NCI-H524 treated with DMSO at 0.1 percent for 48 hours (cell line): ENCODE measurements around the gene DERA.
"Not testable (repeated sequence)": the region's sequence is repeated elsewhere in the genome, so short reads cannot be mapped to it uniquely, and the experiment has no call there.

Experiments
- DNase-seq: peaks from one replicate; lab custom pipeline; 2025; lab: John Stamatoyannopoulos, UW

DERA gene

DNA sequence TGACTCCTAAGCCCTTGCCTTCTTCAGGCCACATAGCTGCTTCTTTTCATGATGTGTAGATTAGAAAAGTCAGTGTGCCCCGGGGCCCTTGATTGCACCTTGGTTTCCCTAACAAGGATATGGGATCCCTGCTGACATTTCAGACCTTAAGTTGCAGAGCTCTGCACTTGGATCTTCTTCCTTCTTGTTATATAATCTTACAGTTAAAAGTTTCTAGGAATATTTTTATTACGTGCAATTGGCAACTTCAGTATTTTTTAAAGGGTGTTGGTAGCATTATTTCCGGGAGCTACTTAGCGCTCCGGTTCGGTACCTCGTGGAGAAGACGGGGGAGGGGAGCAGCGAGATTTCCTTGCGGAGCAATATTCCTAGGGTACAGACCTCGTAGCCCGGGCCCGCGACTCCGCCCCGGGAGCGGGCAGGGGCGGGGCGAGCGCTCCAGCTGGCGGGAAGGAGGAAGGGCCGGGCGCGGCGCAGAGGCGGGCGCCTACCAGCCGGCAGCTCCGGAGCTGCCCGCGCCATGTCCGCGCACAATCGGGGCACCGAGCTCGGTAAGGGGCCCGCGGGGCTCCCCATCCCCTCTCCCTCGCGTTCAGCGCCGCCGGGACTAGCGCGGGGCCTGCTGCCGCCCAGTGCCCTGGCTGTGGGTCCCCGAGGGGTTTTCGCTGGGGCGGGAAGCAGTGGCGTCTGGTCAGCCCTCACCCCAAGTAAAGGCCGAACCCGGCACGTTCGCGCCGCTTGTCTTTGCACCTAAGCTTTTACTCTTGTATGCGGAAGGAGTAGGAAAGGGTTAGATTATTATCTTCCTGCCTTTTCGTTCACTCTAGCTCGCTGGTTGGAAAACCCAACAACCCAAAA is at the start of gene DERA:
Gene DERA (plus strand): TSS at position 469 of the 858 bp plus-strand sequence. CDS start 52 bp downstream, at position 521.
- DNase-seq, result no peak

DNA sequence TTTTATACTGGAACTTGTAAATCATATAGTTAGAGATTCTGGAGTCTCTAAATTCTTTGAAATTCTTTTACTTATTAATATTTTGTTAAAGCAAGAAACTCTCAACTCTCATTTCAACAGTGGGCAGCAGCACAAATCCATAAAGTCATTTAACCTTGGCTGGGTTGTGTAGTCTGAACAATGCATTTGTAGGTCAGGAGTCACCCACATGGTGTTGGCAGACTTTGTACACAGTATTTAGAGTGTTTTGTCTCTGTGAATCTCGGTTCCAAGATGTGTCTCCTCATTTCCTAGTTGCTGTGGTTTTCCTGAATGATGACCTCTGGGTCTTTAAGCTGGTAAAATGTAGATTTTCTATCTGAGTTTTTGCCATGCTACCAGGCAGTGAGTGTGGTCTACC is 49.7 kb upstream of the DERA start:
- DNase-seq, result no peak

DNA sequence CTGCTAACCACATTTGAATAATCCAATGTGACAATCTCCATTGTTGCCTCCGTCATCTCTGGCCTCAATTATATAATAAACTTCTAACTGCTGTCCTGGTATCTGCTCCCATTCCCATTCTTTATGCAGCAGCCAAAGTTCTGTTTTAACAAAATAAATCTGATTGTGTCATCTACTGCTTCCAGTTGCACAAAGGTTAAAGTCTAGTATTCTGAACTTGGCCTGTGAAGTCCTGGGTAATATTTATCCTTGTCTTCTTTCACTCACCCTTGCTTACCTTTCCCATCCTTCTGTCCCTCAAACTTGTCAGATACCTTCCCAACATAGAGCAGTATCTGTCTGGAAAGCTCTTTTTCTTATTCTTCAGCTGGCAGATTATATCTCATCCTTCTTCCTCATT is 48.3 kb upstream of the DERA start:
- no peak for DNase-seq

DNA sequence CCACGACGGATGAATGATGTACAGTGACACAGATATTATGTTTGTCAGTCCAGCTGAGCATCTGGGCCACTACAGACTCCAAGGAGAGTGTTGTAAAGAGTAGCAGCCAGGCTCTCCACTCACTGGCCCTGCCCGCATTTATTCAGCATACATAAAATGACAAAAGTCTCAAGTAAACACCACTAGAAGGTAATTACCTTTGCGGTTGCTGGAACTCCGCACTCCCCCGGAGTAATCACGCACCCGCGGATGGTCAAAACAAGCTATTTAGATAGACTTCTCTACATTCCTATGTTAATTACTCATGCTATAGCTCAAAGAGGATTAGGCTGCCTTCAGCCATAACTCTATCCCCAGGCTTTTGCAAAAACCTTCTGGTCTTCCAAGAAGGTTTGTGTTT is 47.8 kb upstream of the DERA start:
- DNase-seq, result no peak

DNA sequence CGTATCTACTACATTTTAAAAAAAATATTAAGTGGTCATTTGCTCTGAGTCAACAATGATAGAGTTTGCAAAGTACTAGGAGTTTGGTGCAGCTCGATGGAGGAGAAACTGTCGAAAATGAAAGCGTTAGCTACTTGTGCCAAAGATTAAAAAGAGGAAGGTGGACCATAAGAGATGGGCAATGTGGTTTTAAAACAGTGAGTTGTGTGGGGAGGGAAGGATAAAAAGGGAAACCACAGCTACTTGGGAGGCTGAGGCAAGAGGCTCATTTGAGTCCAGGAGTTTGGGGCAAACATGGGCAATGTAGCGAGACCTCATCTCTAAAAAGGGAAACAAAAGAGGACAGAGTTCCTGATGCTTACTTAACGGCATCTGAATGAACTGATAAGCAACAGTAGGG is 47.1 kb upstream of the DERA start:
- no peak for DNase-seq

DNA sequence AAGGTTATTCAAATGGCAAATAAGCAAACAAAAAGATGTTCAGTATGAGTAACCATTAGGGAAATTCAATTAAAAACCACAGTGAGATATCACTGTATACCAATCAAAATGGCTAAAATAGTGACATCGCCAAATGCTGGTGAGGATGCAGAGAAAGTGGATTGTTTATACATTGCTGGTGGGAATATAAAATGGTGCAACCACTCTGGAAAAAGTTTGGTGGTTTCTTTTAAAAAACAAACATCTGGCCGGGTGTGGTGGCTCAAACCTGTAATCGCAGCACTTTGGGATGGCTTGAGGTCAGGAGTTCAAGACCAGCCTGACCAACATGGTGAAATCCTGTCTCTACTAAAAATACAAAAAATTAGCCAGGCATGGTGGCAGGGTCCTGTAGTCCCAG is 42.9 kb upstream of the DERA start:
- no peak for DNase-seq

DNA sequence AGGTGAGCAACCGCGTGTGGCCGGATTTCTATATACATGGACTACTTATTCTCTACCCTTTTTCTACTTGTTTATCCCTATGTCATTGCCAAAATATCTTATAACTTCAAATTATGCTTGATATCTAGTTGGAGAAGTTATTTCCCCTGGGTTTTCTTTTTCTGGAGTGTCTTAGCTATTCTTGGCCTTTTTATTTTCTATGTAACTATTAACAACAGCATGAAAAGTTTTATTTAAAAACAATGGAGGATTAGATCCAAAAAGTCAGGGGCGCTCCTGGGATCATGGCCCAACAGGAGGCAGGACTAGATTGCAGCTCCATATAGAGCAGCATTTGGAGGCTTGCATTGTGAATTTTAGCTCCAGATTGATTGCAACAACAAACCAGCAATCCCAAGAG is 37.6 kb upstream of the DERA start:
- no peak for DNase-seq

DNA sequence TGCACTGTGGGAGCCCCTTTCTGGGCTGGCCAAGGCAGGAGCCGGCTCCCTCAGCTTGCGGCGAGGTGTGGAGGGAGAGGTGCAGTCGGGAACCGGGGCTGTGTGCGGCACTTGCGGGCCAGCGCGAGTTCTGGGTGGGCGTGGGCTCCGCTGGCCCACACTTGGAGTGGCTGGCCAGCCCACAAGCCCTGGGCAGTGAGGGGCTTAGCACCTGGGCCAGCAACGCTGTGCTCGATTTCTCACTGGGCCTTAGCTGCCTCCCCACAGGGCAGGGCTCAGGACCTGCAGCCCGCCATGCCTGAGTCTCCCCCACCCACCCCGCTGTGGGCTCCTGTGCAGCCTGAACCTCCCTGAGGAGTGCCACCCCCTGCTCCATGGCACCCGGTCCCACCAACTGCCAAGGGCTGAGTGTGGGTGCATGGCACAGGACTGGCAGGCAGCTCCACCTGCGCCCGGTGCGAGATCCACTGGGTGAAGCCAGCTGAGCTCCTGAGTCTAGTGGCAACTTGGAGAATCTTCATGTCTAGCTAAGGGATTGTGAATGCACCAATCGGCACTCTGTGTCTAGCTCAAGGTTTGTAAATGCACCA is 36.5 kb upstream of the DERA start:
- DNase-seq, result not testable (repeated sequence)

DNA sequence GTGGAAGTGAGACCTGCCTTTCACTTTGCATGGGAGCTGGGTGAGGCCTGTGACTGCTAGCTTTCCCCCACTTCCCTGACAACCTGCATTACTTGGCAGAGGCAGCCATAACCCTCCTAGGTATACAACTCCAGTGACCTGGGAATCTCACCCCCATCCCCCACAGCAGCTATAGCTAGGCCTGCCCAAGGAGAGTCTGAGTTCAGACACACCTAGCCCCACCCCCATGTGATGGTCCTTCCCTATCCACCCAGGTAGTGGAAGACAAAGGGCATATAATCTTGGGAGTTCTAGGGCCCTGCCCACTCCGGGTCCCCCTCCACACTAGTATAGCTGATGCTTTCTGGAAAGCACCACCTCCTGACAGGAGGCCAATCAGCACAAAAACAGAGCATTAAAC is 35.3 kb upstream of the DERA start:
- DNase-seq, result no peak

DNA sequence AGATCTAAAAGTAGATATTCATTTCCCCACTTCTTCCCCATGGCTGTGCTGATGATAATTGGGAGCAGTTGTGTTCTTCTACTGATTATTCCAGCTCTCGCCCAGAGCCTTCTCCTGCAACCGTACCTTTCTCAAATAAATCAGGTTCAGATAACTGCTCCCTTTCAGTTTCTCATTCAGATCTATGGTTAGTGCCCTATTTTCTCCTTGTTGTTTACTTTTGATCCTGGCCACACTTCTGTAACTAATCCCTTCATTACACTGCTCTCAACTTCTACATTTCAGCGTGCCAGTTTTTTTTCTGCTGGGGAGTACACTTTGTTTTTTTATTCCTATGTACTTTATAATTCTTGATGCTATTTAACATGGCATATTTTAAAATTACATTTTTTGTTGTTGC is 31.7 kb upstream of the DERA start:
- DNase-seq, result no peak

DNA sequence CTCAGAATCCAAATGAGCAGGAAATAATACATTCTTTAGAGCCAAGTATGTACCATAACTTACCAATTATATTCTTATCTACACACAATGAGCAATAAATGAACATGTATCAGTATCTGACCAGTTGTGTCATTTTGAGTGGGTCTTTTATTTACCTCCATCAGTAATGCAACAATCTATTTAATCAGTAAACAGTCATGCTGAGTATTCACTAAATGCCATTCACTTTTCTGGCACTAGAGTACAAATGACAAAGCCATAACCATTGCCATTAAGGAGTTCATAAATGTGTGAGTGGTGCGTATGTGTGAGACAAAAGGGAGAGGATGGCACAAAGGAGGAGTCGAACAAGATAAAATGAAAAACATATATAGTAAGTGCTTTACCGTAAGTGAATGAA is 30.4 kb upstream of the DERA start:
- DNase-seq, result no peak

DNA sequence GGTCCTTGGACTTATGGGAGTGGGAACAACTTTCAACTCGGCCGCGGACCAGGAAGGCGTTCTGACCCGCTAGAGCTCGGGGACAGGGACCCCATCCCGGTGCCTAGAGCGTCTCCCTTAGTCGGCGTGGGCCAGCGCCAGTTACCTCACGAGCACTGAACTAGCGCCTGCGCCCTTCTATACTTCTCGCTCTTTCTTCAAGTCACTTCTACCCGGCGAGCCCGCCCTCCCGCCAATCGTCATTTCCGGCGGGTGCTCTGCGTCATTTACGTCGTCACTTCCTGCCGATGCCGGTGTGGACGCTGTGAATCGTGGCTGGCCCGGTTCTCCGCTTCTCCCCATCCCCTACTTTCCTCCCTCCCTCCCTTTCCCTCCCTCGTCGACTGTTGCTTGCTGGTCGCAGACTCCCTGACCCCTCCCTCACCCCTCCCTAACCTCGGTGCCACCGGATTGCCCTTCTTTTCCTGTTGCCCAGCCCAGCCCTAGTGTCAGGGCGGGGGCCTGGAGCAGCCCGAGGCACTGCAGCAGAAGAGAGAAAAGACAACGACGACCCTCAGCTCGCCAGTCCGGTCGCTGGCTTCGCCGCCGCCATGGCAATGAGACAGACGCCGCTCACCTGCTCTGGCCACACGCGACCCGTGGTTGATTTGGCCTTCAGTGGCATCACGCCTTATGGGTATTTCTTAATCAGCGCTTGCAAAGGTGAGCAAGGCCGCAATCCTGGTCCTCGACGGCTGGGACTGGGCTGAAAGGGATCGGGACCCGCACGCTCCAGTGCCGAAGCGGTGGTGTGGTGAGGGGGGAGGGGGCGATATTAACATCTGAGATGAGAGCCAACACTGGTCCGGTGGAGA is 28.8 kb upstream of the DERA start, which contains the start of gene STRAP:
Gene STRAP (plus strand): TSS at position 270 of the 854 bp plus-strand sequence. CDS start 321 bp downstream, at position 591.
- DNase-seq, result peak; percentile 83

DNA sequence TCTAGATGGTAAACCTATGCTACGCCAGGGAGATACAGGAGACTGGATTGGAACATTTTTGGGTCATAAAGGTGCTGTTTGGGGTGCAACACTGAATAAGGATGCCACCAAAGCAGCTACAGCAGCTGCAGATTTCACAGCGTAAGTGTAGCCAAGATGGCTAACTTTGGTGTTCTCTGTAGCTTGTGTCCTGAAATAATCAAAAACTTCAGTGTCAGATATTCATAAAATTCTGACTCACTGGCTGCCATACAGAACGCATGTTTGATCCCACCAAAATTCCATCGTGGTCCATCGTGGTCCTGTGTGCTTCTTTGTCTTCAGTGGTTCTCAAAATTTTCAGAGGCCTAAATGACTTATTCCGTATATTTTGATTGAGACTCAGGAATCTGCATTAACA is 27.6 kb upstream of the DERA start:
- DNase-seq, result no peak

DNA sequence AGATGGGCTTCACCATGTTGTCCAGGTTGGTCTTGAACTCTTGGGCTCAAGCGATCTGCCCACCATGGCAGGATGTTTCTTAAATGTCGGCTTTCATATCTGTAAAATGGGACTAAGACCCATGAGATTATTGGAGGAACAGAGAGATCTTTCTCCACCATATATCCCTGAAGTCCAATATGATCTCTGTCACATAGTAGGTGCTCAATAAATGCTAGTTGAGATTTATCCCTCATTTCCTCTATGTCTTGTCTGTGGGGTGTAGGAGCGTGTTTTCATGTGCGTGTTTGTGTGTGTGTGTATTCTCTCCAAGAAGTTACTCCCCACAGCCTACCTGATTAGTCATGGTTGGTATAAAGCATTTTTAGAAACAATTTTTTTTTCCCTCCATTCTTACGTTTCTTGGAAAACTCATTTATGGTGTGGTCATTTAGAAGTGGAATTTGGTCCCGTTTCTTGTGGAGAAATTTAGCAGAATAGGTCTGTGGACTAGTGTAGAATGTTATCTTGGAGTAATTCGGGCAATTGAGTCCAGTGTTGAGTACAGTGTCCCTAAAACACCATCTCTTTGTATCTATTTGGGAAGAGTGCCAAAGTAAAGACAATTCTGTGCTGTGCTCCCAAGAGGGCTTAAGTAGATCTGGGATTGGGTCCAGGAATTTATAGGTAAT is 24.6 kb upstream of the DERA start:
- DNase-seq, result no peak

DNA sequence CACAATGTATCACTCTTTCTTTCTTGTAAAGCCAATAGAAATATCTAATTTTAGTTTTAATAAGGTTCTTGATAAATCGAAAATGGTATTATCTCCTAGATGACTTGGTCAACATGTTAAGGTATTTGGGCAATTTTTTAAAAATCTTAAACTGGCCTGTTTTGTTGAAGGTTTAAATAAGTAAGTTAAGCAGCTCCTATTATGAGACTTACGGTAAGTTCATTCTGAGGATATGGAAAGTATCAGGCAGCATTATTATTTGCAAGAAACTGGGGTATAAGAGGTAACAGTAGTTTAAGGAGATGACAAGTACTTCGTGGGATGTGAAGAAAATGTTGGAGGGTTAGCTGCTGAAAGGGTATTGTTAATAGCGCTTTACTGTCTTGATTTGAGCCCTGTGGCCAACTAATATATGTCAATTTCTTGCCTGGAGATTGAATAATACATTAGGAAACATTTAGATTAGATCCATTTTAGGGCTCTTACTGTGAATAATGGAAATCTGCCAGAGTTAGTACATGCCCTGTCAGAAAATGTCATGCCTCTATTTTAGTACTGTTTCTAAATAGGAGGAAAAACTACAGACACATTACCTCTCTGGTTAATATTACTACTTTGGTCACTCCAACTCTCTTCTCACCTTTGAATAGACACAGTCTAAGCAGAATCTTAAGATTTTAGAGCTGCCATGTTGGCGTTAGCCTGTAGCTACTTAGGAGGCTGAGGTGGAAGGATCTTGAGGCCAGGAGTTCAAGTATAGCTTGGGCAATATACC is 23.9 kb upstream of the DERA start:
- no peak for DNase-seq

DNA sequence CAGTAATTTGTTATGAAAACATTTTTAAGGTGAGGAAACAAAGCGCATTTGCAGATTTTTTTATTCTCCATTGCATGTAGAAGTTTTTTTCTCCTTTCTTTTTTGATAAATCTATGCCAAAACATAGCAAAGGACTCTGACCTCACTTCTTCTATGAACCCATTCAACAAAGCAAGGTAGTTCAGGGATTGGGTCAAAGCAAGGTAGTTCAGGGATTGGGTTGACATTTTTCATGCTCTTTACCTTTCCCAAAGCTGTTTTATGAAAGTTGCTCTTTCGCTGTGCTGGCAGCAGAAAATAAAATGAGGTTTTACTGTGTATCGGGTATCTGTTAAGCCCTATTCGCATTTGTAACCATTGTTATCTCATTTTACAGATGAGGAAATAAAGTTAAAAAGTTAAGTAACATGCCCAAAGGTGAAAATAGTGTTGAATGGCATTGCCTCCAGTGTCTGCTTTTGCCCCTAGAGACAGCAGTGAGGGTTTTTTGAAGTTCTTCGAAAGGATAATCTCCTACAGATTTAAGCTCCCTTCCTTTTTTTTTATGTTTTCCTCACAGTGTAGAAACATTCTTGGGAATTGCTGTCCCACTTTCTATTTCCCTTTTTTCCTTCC is 18.4 kb upstream of the DERA start:
- DNase-seq, result no peak

DNA sequence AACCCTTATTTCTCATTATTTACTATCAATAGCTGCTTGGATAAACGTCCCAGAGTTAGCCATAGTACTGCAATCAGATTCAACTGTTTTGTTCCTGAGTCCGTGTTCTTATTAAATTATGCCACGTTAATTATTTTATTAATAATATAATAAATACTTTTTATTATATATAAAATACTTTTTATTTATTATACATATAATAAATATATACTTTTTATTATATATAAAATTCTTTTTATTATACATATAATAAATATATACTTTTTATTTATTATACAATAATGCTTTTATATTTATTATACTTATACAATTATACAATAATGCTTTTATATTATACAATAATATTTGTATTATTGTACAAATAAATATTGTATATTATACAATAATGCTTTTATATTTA is 17.9 kb upstream of the DERA start:
- DNase-seq, result no peak

DNA sequence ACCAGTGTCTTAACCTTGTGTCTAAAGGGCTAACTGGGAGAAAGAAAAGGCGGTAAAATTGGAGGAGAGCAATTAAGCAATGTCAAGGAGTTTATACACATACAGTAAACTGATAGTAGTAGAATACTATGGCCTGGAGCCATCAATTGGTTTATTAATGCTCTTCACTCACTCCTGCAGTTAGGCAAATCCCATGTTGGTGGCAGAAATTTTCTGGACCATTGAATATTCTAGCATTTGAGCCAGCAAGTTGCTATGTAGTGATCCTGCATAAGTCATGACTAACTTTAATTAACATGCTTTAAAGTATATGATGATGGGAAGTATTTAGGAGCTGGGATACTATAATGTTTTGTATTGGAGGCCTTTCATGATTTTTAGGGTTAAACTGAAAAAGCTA is 14.3 kb upstream of the DERA start:
- DNase-seq, result no peak

DNA sequence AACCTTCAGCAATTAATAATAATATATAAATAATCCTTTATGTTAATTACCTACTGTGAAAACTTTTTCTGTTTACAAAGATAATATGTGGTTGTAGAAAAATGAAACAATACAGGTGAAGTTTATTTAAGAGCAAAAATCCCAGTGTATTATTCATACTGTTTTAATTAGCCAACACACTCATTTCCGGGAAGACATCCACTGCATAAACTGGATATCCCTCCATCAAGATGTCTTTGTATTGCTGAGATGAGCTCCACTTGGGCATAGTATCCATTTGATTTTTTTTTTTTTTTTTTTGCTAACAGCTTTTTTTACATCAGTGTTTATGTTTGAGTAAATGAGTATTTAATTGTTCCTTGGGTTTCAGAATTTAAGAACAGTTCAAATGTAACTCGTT is 13.7 kb upstream of the DERA start:
- no peak for DNase-seq

DNA sequence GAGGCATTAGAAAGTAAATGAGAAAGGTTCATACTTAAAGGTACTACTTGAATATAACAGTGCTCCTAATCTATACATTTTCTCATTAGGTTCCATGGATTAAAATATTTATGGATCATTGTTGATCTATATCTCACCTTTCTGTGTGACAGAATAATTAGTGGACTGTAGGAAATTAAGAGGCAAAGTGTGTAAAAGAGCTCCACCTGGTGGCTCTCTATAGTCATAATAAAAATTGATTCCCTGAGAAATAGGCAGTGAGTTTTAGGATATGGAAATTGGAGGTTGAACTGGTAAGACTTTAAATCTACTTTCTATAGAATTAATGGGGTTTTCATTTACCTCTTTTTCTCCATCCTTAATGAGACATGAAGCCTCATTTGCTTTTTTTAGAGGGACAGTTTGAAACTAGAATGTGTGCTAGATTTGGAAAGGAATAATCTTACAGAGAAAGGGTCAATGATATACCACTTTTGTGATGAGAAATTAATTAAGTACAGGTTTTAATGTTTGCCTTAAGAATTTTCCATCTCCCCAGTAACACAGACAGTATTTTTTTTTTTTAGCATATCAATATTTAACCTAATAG is 11.8 kb upstream of the DERA start:
- DNase-seq, result no peak
